ENCODE results near the gene KCNH5.

Gene KCNH5

GRCh38 chr14:63045234-63045611, at the start of gene KCNH5:
KCNH5 (minus strand) TSS chr14:63045458; CDS start chr14:63045186, 272 bp downstream.
- DNase-seq (ENCODE audit: low read depth), result peak; percentile 23

GRCh38 chr14:63091394-63091996, 46.2 kb upstream of the KCNH5 start:
- no peak for DNase-seq (ENCODE audit: low read depth)

GRCh38 chr14:63088865-63089264, 43.6 kb upstream of the KCNH5 start:
- no peak for DNase-seq (ENCODE audit: low read depth)

- no peak for DNase-seq (ENCODE audit: low read depth)
Observed at GRCh38 chr14:63078569-63078968, 33.3 kb upstream of the KCNH5 start.

GRCh38 chr14:63076488-63076887, 31.2 kb upstream of the KCNH5 start:
- DNase-seq (ENCODE audit: low read depth), result no peak

GRCh38 chr14:63055631-63056030, 10.4 kb upstream of the KCNH5 start:
- no peak for DNase-seq (ENCODE audit: low read depth)

- no peak for DNase-seq (ENCODE audit: low read depth)
Observed at GRCh38 chr14:63051992-63052391, 6.7 kb upstream of the KCNH5 start.

- DNase-seq (ENCODE audit: low read depth), result no peak
Observed at GRCh38 chr14:63051301-63051700, 6.0 kb upstream of the KCNH5 start.

- no peak for DNase-seq (ENCODE audit: low read depth)
Observed at GRCh38 chr14:63050694-63051093, 5.4 kb upstream of the KCNH5 start.

- no peak for DNase-seq (ENCODE audit: low read depth)
Observed at GRCh38 chr14:63046339-63047268, 1.3 kb upstream of the KCNH5 start.

GRCh38 chr14:63045612-63046320, 508 bp upstream of the KCNH5 start:
- peak; percentile 9 for DNase-seq (ENCODE audit: low read depth)

GRCh38 chr14:63039866-63040265, 5.4 kb downstream of the KCNH5 start:
- DNase-seq (ENCODE audit: low read depth), result peak; percentile 56

- no peak for DNase-seq (ENCODE audit: low read depth)
Observed at GRCh38 chr14:63032641-63033040, 12.6 kb downstream of the KCNH5 start.

- DNase-seq (ENCODE audit: low read depth), result no peak
Observed at GRCh38 chr14:63032076-63032475, 13.2 kb downstream of the KCNH5 start.

- no peak for DNase-seq (ENCODE audit: low read depth)
Observed at GRCh38 chr14:63030113-63030512, 15.1 kb downstream of the KCNH5 start.

- DNase-seq (ENCODE audit: low read depth), result no peak
Observed at GRCh38 chr14:63027719-63028118, 17.5 kb downstream of the KCNH5 start.

GRCh38 chr14:63026491-63026890, 18.8 kb downstream of the KCNH5 start:
- no peak for DNase-seq (ENCODE audit: low read depth)

- DNase-seq (ENCODE audit: low read depth), result no peak
Observed at GRCh38 chr14:63014621-63015020, 30.6 kb downstream of the KCNH5 start.

GRCh38 chr14:63012171-63012570, 33.1 kb downstream of the KCNH5 start:
- DNase-seq (ENCODE audit: low read depth), result no peak

- DNase-seq (ENCODE audit: low read depth), result no peak
Observed at GRCh38 chr14:63011623-63012022, 33.6 kb downstream of the KCNH5 start.

GRCh38 chr14:63009495-63009894, 35.8 kb downstream of the KCNH5 start:
- DNase-seq (ENCODE audit: low read depth), result no peak

- no peak for DNase-seq (ENCODE audit: low read depth)
Observed at GRCh38 chr14:63006531-63006930, 38.7 kb downstream of the KCNH5 start.

- no peak for DNase-seq (ENCODE audit: low read depth)
Observed at GRCh38 chr14:62994096-62994495, 51.2 kb downstream of the KCNH5 start.

Data from ELR (cell line).